ENCODE results near the gene DNAJB5. TPM values are rescaled to one million over a fixed set of nuclear protein-coding genes. Genes with fewer than 3 reads are reported as not detected.

DNAJB5 gene
- total RNA-seq, 1 experiment from 2014 or later = 13.0 TPM

DNA sequence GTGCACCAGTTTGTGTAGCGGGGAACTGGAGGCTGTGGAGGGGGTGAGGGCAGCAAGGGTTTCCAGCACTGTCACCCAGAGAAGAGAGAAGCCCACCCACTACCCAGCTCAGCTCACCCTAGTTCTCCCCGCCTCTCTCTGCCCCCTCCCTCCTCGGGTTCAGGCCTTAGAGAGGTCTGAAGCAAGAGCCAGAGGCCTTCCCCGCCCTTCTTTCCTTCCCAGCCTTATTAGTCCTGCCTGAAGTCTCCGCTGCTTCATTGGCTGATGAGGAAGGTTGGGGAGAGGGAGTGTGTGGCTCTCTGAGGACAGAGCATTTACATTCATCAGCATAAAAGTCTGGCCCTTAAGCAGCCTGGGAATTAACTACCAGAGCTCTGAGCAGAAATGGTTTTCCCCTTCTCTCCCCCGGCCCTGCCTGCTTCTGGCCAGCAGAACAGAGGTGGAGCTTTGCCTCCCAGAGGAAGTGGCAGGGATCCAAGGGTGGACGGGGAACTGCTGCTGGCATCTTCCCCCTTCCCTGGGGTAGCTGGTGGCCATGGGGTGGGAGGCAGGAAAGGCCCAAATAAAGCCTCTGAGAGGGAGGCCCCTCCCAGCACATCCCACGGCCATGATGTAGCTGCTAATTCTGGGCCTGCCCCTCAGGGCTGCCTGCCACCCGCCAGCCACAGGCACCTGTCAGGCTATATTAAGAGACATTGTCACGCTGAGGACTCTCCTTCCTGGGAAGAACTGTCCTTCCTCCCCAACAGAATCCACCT, 4.1 kb downstream of the DNAJB5 start:
- H3K36me3 ChIP-seq (ENCODE audit: insufficient read depth, low read length, poor library complexity, severe bottlenecking) = peaks cover 10% of the 10 kb centered on the region
- no peak overlapping the region for H3K4me3 ChIP-seq (ENCODE audit: low read depth, low read length, poor library complexity, severe bottlenecking)
- H3K4me1 ChIP-seq (ENCODE audit: insufficient read depth, low read length, poor library complexity, severe bottlenecking) = peaks cover 36% of the 10 kb centered on the region
- intact Hi-C loops (cut with micrococcal nuclease; ENCODE audit: unreplicated experiment) = loop anchor here (2.0 kb wide), 1 partner anchor 95 kb away; no protein-coding TSS in a partner anchor
- TF ChIP-seq, protein P1, sequence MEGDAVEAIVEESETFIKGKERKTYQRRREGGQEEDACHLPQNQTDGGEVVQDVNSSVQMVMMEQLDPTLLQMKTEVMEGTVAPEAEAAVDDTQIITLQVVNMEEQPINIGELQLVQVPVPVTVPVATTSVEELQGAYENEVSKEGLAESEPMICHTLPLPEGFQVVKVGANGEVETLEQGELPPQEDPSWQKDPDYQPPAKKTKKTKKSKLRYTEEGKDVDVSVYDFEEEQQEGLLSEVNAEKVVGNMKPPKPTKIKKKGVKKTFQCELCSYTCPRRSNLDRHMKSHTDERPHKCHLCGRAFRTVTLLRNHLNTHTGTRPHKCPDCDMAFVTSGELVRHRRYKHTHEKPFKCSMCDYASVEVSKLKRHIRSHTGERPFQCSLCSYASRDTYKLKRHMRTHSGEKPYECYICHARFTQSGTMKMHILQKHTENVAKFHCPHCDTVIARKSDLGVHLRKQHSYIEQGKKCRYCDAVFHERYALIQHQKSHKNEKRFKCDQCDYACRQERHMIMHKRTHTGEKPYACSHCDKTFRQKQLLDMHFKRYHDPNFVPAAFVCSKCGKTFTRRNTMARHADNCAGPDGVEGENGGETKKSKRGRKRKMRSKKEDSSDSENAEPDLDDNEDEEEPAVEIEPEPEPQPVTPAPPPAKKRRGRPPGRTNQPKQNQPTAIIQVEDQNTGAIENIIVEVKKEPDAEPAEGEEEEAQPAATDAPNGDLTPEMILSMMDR (conservative IDR thresholded peaks at IDR 0.05; ENCODE audit: low read depth, low read length) = no peak
- no peak for TF ChIP-seq EZH2 (IDR thresholded peaks at IDR 0.05; ENCODE audit: borderline replicate concordance, low read depth, low read length, poor library complexity, severe bottlenecking)
- no peaks in the 10 kb centered on the region for H3K27me3 ChIP-seq (replicated peaks; ENCODE audit: insufficient read depth, low read depth, low read length, poor library complexity)
- ChIA-PET CTCF (interaction anchor here (0.6 to 2.4 kb wide), 5 partner anchors 9 to 685 kb away, joined by 3 to 39 read pairs (median 7); no protein-coding TSS in a partner anchor), POLR2A (ENCODE audit: low non-redundant PET) (no interaction called here)
- H3K27ac ChIP-seq (ENCODE audit: low read depth, low read length, poor library complexity, severe bottlenecking) = peak overlapping the region; percentile 62
- BruUV-seq (replicated peaks) = no TSS peak
- no peak for DNase-seq (ENCODE audit: low spot score)
- no peaks in the 10 kb centered on the region for H3K9me3 ChIP-seq (ENCODE audit: low read depth, low read length, poor library complexity, severe bottlenecking)

DNA sequence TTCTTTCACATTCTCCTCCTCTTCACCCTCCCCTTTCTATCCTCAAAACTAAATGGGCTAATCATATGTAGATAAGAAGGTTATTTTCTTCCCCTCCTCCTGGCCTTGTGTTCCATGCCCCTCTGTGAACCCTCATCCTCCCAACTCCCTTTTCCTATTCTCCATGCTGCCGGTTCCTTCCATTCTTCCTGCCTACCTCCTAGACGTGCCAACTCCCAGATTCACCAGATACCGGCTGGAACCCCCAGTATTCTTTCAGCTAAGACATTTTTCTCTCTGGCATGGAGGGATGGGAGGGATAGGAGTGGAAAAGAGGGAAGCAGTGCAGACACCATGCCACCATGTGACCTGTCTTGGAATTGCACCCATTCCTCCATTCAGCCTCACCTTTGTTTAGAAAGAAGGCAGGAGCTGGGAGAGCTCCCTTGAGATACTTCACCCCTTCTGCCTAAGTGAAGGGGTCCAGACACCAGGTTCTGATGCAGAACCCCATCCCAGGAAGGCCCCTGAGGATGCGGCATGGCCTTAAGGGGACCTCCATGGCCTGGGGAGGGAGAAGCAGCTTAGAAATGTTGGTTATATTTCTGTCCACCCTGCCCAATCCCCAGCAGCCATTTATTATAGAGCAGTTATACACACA, 4.8 kb downstream of the DNAJB5 start:
- intact Hi-C loops (cut with micrococcal nuclease; ENCODE audit: unreplicated experiment) = loop anchor here (2.0 kb wide), 1 partner anchor 96 kb away; no protein-coding TSS in a partner anchor
- Histone ChIP-seq H3K27ac (ENCODE audit: low read depth, low read length, poor library complexity, severe bottlenecking) (peak overlapping the region; percentile 62), H3K27me3 (replicated peaks; ENCODE audit: insufficient read depth, low read depth, low read length, poor library complexity) (no peaks in the 10 kb centered on the region), H3K9me3 (ENCODE audit: low read depth, low read length, poor library complexity, severe bottlenecking) (no peaks in the 10 kb centered on the region), H3K4me3 (ENCODE audit: low read depth, low read length, poor library complexity, severe bottlenecking) (no peak overlapping the region), H3K36me3 (ENCODE audit: insufficient read depth, low read length, poor library complexity, severe bottlenecking) (peaks cover 10% of the 10 kb centered on the region), H3K4me1 (ENCODE audit: insufficient read depth, low read length, poor library complexity, severe bottlenecking) (peaks cover 33% of the 10 kb centered on the region)
- BruUV-seq (replicated peaks) = no TSS peak
- DNase-seq (ENCODE audit: low spot score) = peak; percentile 72
- ChIA-PET CTCF (interaction anchor here (0.6 to 2.4 kb wide), 8 partner anchors 10 to 685 kb away, joined by 3 to 39 read pairs (median 6); no protein-coding TSS in a partner anchor), POLR2A (ENCODE audit: low non-redundant PET) (interaction anchor here (0.6 kb wide), 1 partner anchor 53 kb away, joined by 10 read pairs; no protein-coding TSS in a partner anchor)
- TF ChIP-seq EZH2 (IDR thresholded peaks at IDR 0.05; ENCODE audit: borderline replicate concordance, low read depth, low read length, poor library complexity, severe bottlenecking) = no peak
- TF ChIP-seq, protein P1 (conservative IDR thresholded peaks at IDR 0.05; ENCODE audit: low read depth, low read length) = peak; percentile 76

DNA sequence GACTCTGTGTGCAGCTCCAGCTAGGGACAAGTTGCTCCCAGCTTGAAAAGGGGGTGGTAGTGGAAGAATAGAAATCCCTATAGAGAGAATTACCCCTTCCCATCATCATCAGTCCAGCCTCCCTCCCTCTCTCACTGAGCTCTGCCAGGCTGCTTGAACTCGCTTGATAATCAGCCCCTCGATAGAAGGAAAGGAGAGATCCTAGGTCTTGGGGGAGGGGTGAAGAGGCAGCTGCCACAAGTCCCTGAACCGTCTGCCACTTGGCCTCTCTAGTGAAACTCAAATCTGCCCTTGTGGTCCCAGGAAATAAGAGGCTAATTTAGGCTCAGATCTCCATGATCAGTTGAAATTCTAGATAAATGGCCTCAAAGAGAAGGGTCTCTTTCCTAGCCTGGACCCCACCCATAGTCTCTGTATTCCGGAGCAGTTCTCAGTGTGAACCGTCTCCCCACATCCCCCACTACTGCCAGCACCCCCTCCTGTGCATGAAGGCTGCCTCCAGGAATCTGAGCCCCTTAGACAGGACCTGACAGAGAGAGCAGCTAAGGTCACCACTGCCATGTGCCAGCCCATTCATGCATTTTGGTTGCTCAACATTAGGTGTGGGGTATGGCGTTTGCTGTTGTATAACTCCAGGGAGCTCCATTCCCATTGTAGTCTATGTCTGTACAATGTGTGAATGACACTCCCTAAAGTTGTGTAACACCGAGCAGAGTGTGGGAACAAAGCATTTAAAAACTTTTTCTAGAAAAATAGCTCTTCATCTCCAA, 5.5 kb downstream of the DNAJB5 start:
- H3K27me3 ChIP-seq (replicated peaks; ENCODE audit: insufficient read depth, low read depth, low read length, poor library complexity) = no peaks in the 10 kb centered on the region
- no peak for TF ChIP-seq EZH2 (IDR thresholded peaks at IDR 0.05; ENCODE audit: borderline replicate concordance, low read depth, low read length, poor library complexity, severe bottlenecking)
- TF ChIP-seq, protein P1 (conservative IDR thresholded peaks at IDR 0.05; ENCODE audit: low read depth, low read length) = no peak
- ChIA-PET POLR2A (ENCODE audit: low non-redundant PET) (interaction anchor here (0.6 kb wide), 1 partner anchor 52 kb away, joined by 10 read pairs; no protein-coding TSS in a partner anchor), CTCF (interaction anchor here (0.6 to 2.4 kb wide), 7 partner anchors 11 to 293 kb away, joined by 3 to 39 read pairs (median 4); no protein-coding TSS in a partner anchor)
- no peak overlapping the region for H3K27ac ChIP-seq (ENCODE audit: low read depth, low read length, poor library complexity, severe bottlenecking)
- peaks cover 33% of the 10 kb centered on the region for H3K4me1 ChIP-seq (ENCODE audit: insufficient read depth, low read length, poor library complexity, severe bottlenecking)
- peaks cover 10% of the 10 kb centered on the region for H3K36me3 ChIP-seq (ENCODE audit: insufficient read depth, low read length, poor library complexity, severe bottlenecking)
- H3K9me3 ChIP-seq (ENCODE audit: low read depth, low read length, poor library complexity, severe bottlenecking) = no peaks in the 10 kb centered on the region
- no peak overlapping the region for H3K4me3 ChIP-seq (ENCODE audit: low read depth, low read length, poor library complexity, severe bottlenecking)
- no TSS peak for BruUV-seq (replicated peaks)
- intact Hi-C loops (cut with micrococcal nuclease; ENCODE audit: unreplicated experiment) = loop anchor here (2.0 kb wide), 1 partner anchor 96 kb away; no protein-coding TSS in a partner anchor
- DNase-seq (ENCODE audit: low spot score) = no peak
